H54 (cell line): ENCODE data around the gene C10orf67.
"Not testable (repeated sequence)": the region's sequence is repeated elsewhere in the genome, so short reads cannot be mapped to it uniquely, and the experiment has no call there.

Source experiments
- DNase-seq: peaks from one replicate; pipeline ENCODE4 v3.0.0; 2011; ENCODE audit warnings: low spot score, mixed read lengths; ENCODE audit not compliant: insufficient read length
- FAIRE-seq: peaks from 3 replicates; lab custom pipeline; 2011; peaks lifted over from hg19 to GRCh38; lab: Jason Lieb, UNC
- POLR2A ChIP-seq: IDR thresholded peaks from 2 replicates; pipeline ENCODE4 v1.6.1; 2011; ENCODE audit warnings: low read depth, mild to moderate bottlenecking, low read length

C10orf67 gene

DNA sequence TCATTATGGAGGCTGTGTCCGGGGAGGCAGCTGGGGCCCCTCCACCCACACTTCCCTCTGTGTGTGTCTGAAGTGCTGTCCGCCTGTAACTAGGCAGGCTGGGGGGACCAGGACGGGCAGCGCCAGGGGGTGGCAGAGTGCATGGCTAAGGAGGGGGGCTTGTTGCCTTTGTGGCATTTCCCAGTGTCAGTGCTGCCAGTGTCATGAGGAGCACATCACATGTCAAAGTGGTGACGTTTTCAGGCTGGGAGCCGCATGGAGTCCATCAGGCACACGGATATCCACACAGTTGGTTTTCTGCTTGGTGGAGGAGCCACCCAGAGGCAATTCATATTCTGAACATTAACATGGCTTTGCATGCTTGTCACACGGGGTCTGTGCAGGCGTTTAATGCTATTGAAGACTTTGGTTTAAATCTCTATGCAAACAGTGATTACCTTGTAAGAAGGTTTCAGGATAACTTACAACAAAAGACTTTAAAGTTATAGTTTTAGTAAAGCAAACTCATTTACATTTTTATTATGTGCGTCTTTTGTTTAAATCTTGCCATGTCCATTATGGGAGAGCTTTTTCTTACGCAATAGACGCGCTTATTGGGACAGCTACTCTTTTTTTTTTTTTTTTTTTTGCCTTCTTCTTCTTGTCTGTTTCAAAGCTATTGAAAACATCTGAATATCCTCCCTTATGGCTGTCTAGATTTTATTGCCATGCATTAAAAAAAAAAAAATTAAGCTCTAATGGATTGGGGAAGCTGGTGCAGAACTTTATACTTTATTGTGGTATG lies 52.9 kb downstream of the C10orf67 start:
- DNase-seq (no peak), FAIRE-seq (no peak)
- no peak for TF ChIP-seq POLR2A

DNA sequence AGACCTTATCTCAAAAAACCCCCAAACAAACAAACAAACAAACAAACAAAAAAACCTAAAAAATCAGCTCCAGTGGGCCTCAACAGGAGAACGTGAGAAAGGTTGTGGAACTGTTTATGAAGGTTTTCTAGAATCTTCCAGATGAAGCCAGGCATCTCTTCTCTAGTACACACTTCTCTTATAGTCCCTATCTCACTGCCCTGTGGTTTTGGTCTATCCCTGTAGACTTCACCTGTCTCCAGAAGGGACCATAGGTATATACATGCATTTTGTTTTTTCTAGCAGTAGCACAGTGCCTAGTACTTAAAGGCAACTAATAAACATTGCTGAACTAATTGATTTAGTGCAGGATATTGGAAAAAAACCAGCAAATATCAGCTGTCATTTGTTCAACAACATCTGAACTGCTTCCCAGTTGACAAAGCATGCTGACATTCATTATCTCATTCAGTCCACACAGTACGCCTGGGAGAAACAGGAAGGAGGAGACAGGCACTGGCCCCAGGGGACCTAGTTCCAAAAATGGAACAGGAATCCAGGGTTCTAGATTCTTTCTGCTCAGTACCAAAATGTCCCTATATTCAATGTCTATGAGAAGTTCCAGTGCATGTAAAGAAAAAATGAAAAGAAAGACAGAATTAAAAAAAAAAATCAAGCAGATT lies 59.8 kb downstream of the C10orf67 start:
- TF ChIP-seq POLR2A, result no peak
- FAIRE-seq, result no peak
- no peak for DNase-seq

DNA sequence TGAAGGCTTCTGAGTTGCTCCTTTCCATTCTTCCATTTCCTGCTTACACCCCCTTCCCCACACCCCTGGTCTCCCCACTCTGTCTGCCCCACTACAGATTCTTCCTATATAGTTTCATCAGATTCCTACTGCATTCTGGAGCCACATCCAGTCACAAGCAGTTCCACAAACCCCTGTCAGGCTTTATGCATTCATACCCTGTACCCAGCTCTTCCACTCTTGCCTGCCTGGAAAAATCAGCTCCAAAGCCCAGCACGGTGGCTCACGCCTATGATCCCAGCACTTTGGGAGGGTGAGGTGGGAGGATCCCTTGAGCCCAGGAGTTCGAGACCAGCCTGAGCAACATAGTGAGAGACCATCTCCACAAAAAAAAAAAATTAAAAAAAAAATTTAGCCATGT lies 60.4 kb downstream of the C10orf67 start:
- FAIRE-seq, result no peak
- TF ChIP-seq POLR2A, result no peak
- DNase-seq, result no peak

DNA sequence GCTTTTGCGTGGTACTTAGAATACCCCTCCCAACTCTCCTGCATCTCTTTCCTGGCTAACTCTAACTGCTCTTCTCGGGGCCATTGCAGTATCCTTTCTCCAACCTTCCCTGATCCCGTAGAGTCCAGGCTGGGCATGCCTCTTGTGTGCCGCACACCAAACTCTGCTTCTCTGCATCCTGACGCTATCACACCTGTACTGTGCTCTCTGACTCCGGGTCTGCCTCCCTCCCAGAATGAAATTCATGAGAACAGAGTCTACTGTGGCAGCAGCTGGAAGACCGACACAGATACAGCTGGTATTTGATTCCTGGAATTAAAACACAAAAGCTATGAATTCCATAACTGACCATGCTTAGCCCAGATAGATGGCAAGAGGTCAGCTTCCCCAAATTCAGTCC lies 60.9 kb downstream of the C10orf67 start:
- FAIRE-seq, result no peak
- TF ChIP-seq POLR2A, result no peak
- no peak for DNase-seq

DNA sequence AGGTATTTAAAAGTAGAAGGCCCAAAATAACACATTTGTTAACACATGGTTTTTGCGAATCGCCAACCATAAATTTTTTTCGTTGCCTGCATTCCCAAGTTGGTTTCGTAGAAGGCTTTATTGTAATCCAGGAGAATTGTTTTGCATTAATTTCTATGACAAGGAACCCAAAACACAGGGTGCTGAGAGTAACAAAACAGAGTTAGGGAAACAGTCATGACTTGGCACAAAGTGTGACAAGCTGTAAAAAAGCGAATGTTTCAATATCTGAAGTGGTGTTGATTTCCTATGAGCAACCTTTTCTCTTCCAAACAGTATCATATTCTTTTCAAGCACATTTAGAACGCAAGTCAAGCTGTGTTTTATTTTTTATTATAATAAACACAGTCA lies 63.6 kb downstream of the C10orf67 start:
- FAIRE-seq (no peak), DNase-seq (no peak)
- TF ChIP-seq POLR2A, result no peak

DNA sequence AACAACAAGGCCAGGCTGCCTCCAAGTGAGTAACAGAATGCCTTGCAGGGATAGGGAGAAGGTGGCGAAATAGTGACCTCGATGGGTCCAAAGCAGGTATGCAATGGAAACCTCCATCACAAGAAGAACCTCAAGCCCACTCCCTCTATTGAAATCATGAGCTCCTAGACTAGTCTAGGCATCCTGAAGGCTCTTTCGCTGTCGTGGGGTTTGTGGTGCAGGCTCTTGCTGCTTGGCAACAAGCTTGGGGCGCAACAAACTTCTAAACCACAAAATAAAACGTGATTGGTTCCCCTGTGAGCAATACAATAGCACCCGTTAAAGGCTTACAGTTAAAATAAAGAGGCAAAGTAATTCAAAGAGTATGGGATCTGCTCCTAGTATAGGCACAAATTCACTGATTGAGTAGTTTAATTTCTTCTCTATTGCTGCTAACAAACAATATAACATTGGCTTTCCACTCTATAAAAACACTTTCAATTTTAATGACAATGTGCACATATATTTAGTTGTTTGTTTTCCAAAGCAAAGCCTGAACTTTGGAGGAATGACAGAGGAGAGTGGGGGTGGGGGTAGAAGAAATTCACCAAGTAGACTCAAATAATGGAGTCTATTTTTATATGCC lies 64.1 kb downstream of the C10orf67 start:
- FAIRE-seq (no peak), DNase-seq (no peak)
- no peak for TF ChIP-seq POLR2A

DNA sequence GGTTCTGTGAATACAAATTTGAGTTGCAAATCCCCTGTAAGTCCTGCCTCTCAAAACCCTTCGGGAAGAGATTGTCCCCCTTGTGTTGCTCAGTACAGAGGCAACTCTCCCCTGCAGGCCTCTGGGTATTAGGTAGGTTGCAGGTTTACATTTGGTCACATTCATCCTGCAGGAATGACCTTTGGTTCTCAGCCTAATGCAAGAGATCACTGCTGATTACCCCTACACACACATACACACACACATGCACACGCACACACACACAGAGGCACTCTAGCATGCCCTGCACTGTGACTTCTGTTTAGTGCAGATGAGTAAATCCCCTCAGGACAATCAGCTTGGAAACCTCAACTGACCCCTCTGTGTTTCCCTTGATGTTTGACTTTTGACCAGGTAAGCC lies 69.2 kb downstream of the C10orf67 start:
- DNase-seq, result no peak
- TF ChIP-seq POLR2A, result no peak
- FAIRE-seq, result no peak

DNA sequence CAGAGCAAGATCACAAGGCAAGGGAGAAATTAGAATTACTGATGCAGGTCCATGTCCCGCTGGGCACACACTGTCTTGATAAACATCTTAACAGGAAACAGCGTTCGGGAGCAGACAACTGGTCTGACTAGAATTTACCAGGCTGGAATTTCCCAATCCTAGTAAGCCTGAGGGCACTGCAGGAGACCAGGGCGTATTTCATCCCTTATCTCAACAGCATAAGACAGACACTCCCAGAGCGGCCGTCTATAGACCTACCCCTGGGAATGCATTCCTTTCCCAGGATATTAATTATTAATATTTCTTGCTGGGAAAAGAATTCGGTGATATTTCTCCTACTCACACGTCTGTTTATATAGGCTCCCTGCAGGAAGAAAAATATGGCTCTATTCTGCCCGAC lies 70.4 kb downstream of the C10orf67 start:
- not testable (repeated sequence) for FAIRE-seq, DNase-seq

DNA sequence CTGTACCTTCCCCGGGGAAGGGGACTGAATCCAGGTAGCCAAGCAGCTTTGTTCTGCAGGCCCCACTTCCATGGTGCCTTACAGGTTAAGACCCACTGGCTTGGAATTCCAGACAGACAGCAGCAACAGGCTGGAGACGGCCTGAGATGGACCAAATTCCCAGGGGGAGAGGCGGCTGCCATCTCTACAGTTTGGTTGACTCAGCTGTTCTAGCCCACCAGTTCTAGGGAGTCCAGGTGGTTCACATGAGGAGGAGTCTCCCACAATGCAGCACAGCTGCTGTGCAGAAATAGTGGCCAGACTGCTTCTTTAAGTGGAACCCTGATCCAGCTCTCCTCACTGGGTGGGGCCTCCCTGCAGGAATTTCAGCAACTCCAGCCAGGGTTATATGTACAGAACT lies 74.1 kb downstream of the C10orf67 start:
- FAIRE-seq, result no peak
- no peak for TF ChIP-seq POLR2A
- no peak for DNase-seq

DNA sequence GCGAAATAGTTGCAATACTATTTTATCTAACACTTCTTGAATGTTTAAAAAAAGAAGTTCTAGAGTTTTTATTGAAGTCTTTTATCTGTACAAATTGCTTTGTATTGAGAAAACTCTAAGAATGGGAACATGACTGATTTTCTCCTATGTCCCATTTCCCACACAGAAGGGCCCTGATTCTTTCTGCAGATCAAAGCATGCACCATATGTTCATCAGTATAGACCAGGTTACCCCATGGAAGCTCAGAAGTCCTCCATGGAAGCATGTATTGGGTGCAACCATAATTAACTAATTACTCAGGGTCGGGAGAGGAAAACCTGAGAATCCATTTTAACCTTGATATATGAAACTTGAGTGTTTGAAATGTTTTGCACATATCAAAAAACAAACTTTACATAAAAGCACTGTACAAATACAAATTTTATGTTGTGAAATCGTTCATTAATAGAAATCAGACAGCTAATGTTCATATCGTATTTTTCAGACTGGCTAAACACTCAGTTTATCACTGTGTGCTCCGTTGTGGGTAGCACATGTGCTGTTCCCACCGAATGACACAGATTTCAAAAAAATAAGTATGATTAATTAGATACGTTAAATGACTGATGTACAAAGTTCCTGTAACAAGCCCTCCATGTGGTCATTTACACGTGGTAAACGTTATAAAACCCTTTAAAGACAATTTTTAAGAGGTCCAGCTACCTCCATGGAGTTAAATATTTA lies 81.0 kb downstream of the C10orf67 start:
- DNase-seq (no peak), FAIRE-seq (no peak)
- no peak for TF ChIP-seq POLR2A

DNA sequence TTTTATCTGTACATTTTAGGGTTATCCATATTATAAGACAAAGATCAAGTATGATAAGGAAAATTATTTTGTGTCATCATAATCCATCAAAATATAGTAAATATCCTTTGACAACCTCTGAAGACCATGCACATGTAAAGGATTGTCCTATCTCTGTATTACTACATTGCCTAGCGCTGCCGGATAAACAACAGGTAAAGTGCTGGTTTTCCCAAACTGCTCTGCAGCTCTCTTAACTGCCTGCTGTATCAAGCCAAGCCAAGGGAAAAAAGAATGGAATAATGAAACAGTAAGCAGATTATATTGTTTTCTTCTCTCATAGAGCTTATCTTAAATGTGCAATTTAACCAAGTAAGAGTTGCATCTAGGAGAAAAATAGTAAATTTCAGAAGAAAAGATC lies 81.7 kb downstream of the C10orf67 start:
- FAIRE-seq (no peak), DNase-seq (no peak)
- no peak for TF ChIP-seq POLR2A

DNA sequence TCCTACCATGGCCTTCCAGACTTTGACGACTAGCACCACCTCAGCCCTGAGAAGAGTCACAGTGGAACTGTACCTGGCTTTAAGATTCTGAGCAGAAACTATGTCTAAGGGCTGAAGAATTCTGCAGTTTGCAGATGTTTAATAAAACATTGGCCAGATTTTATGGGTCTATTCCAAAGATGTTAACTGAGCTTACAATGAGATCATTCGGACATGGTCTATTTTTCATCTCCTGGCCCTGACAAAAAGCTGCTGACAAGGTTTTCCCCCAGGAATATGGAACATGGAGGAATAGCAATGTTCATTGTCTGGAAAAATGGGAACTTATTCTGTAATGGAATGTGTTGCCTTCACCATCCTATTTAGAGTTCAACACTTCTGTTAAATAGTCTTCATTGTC lies 86.1 kb downstream of the C10orf67 start:
- no peak for TF ChIP-seq POLR2A
- DNase-seq (no peak), FAIRE-seq (no peak)

DNA sequence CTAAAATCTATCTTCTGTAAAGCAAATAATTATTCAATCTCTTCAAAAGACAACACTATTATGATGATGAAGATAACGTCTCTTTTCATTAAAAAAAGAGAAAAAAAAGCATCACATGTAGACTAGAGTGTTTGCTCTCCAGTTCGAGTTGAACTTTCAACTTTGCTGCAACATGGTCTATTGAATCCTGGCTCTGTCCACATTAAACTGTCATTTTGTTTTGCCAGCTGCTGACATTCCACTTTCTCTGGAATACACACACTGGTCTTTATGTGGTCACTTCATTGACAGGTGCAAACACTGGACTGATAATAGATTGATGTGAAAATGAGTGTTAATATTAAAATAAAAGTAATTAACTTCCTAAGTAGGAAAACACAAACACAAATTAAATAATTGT lies 90.8 kb downstream of the C10orf67 start:
- FAIRE-seq, result no peak

DNA sequence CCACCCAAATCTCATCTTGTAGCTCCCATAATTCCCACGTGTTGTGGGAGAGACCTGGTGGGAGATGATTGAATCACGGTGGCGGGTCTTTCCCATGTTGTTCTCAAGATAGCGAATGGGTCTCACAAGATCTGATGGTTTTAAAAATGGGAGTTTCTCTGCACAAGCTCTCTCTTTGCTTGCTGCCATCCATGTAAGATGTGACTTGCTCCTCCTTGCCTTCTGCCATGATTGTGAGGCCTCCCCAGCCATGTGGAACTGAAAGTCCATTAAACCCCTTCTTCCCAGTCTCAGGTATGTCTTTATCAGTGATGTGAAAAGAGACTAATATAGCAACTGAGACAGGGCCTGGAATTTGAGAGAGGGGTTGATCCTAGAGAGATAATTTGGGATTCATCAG lies 91.7 kb downstream of the C10orf67 start:
- not testable (repeated sequence) for FAIRE-seq, DNase-seq

More for the DNA sequence above, 90.8 kb downstream of the C10orf67 start:
- DNase-seq, result no peak
- no peak for TF ChIP-seq POLR2A

DNA sequence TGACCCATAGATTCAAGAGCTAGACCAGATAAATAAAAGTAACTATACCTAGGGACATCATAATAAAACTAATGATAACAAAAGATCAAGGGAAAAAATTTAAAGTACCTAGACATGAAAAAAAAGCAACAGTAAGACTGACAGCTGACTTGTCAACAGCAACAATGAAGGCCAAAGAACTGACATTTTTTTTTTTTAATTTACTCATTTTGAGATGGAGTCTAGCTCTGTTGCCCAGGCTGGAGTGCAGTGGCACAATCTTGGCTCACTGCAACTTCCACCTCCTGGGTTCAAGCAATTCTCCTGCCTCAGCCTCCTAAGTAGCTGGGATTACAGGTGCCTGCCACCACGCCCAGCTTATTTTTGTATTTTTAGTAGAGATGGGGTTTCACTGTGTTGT lies 102.8 kb downstream of the C10orf67 start:
- not testable (repeated sequence) for DNase-seq, FAIRE-seq
